ENCODE measurements around the gene ATP5PD. TPM values are rescaled to one million over a fixed set of nuclear protein-coding genes. Genes with fewer than 3 reads are reported as not detected.
A peak's percentile ranks its signal among the peaks of the same experiment; 100 is the strongest.

ATP5PD gene
- total RNA-seq, 1 experiment from 2014 or later = 344 TPM

DNA sequence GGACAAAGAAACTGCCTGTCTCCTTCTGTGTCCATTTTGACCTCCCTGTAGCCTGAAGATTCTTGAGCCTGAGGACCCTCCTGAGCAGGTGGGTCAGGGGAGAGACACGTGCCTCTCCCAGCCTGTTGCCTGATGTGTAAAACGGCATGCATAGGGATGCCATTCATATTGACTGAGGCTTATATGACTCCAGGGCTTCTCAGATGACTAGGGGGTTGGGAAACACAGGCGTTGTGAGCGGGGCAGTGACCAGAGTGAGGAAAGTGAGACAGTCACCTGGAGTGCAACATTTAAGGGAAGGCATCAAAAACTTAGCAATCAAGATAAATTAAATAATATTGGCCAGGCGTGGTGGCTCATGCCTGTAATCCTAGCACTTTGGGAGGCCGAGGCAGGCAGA, 35.9 kb upstream of the ATP5PD start:
- no peak overlapping the region for H2BK12ac ChIP-seq (ENCODE audit: insufficient read length, low read depth, low read length)
- peak overlapping the region in 1 of 3 experiments; percentile 16; a peak in 2 of 7 replicates for H3K27ac Mint-ChIP-seq
- no peaks in the 10 kb centered on the region for H3K36me3 Mint-ChIP-seq (ENCODE audit: insufficient read depth in 1 of 3, low read depth in 3 of 3)
- no peak overlapping the region for H3K14ac ChIP-seq (ENCODE audit: insufficient read depth, low read length)
- H3K4ac ChIP-seq (ENCODE audit: low read depth, low read length) = no peak overlapping the region
- H2BK20ac ChIP-seq (ENCODE audit: low read depth, low read length, poor library complexity, severe bottlenecking) = no peak overlapping the region
- no peak overlapping the region for H3T11ph ChIP-seq (ENCODE audit: low read length)
- WGBS (ENCODE audit: extremely low coverage, insufficient read length, low lambda C conversion rate) = no CpG with 5 or more reads among the region's 6 CpGs
- H4K8ac ChIP-seq (replicated peaks; ENCODE audit: insufficient read length, low read depth, low read length) = no peak overlapping the region
- H4K20me1 ChIP-seq (ENCODE audit: control insufficient read depth, insufficient read depth, insufficient read length) = no peaks in the 10 kb centered on the region
- no peaks in the 10 kb centered on the region for H3K9me3 ChIP-seq (ENCODE audit: control insufficient read depth, low read depth, low read length)
- no peaks in the 10 kb centered on the region for H3K79me1 ChIP-seq (ENCODE audit: insufficient read depth, low read depth, low read length, poor library complexity, severe bottlenecking)
- no peaks in the 10 kb centered on the region for H3K23me2 ChIP-seq (ENCODE audit: insufficient read length, low read depth, low read length, poor library complexity, severe bottlenecking)
- peaks cover 47% of the 10 kb centered on the region in 2 experiments for H3K4me1 Mint-ChIP-seq
- H3K4me3 Mint-ChIP-seq = no peak overlapping the region
- no peak overlapping the region for H3K4me2 ChIP-seq (ENCODE audit: insufficient read depth, insufficient read length, low read length)
- no peaks in the 10 kb centered on the region; the same call in 1 of the 2 replicates for H3K27me3 Mint-ChIP-seq (ENCODE audit: low read depth)
- H3K9ac ChIP-seq (ENCODE audit: extremely low read depth, insufficient read length, low read length) = no peak overlapping the region
- H3K27me3 ChIP-seq (ENCODE audit: insufficient read depth, low read length) = no peaks in the 10 kb centered on the region
- H2BK120ac ChIP-seq (ENCODE audit: low read depth, low read length, poor library complexity, severe bottlenecking) = no peak overlapping the region
- peaks cover 9% of the 10 kb centered on the region; the same call in 1 of the 2 replicates for H3K4me1 ChIP-seq (ENCODE audit: insufficient read depth, low read length)
- DNase-seq = no peak
- H3K9me3 Mint-ChIP-seq = no peaks in the 10 kb centered on the region
- TF ChIP-seq, protein P1, sequence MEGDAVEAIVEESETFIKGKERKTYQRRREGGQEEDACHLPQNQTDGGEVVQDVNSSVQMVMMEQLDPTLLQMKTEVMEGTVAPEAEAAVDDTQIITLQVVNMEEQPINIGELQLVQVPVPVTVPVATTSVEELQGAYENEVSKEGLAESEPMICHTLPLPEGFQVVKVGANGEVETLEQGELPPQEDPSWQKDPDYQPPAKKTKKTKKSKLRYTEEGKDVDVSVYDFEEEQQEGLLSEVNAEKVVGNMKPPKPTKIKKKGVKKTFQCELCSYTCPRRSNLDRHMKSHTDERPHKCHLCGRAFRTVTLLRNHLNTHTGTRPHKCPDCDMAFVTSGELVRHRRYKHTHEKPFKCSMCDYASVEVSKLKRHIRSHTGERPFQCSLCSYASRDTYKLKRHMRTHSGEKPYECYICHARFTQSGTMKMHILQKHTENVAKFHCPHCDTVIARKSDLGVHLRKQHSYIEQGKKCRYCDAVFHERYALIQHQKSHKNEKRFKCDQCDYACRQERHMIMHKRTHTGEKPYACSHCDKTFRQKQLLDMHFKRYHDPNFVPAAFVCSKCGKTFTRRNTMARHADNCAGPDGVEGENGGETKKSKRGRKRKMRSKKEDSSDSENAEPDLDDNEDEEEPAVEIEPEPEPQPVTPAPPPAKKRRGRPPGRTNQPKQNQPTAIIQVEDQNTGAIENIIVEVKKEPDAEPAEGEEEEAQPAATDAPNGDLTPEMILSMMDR (conservative IDR thresholded peaks at IDR 0.05) = no peak
- no peak overlapping the region for H2BK5ac ChIP-seq (ENCODE audit: insufficient read length, low read length)
- H4K5ac ChIP-seq (ENCODE audit: insufficient read length, low read depth, low read length) = no peak overlapping the region
- H2BK15ac ChIP-seq (ENCODE audit: low read depth, low read length) = no peak overlapping the region
- H2AFZ ChIP-seq (ENCODE audit: low read length) = no peak overlapping the region
- no peak overlapping the region for H3K23ac ChIP-seq (ENCODE audit: insufficient read length, low read depth, low read length)
- no peaks in the 10 kb centered on the region for H3K79me2 ChIP-seq (ENCODE audit: insufficient read depth, low read length)
- no peak overlapping the region for H3K18ac ChIP-seq (ENCODE audit: insufficient read length, low read depth, low read length)
- no peak overlapping the region for H3K27ac ChIP-seq (ENCODE audit: insufficient read length, low read depth, low read length)
- H2AK5ac ChIP-seq (ENCODE audit: insufficient read length, low read length) = no peak overlapping the region
- no peak overlapping the region for H4K91ac ChIP-seq (ENCODE audit: insufficient read length, low read depth, low read length)
- H3K56ac ChIP-seq (ENCODE audit: insufficient read length, low read depth, low read length) = no peak overlapping the region
